Mesenchymal stem cell (in vitro differentiated cells and primary cell): ENCODE measurements around the gene HOMER3.

ENCODE experiments used
- DNase-seq: peaks from one replicate; pipeline ENCODE4 v3.0.0-alpha.2; 2013
- H2AFZ ChIP-seq: one replicate; pipeline ENCODE4 v1.6.1; 2013; ENCODE audit warnings: low read depth, mild to moderate bottlenecking, control low read depth, inconsistent platforms, low read length, moderate library complexity
- H2AK5ac ChIP-seq: 2 replicates; pipeline ENCODE4 v1.6.1; 2013; ENCODE audit warnings: low read length, moderate library complexity, mild to moderate bottlenecking, inconsistent platforms; ENCODE audit not compliant: severe bottlenecking
- H2BK120ac ChIP-seq: one replicate; pipeline ENCODE4 v1.6.1; 2013; ENCODE audit warnings: low read depth, mild to moderate bottlenecking, inconsistent platforms, low read length, moderate library complexity
- H2BK12ac ChIP-seq, 2 experiments: one replicate each; pipeline ENCODE4 v1.6.1; 2013; ENCODE audit warnings: inconsistent platforms in 2 of 2, low read length in 2 of 2, mild to moderate bottlenecking in 2 of 2, moderate library complexity in 2 of 2, control low read depth in 1 of 2
- H2BK15ac ChIP-seq: one replicate; pipeline ENCODE4 v1.6.1; 2013; ENCODE audit warnings: mild to moderate bottlenecking, low read depth, inconsistent platforms; ENCODE audit not compliant: poor library complexity, severe bottlenecking
- H2BK5ac ChIP-seq: 2 replicates; pipeline ENCODE4 v1.6.1; 2013; ENCODE audit warnings: low read depth, mild to moderate bottlenecking, low read length, control low read depth, inconsistent platforms; ENCODE audit not compliant: poor library complexity, severe bottlenecking
- H3K14ac ChIP-seq, 2 experiments: one replicate each; pipeline ENCODE4 v1.6.1; 2013; ENCODE audit warnings: inconsistent platforms in 2 of 2, low read length in 2 of 2, control low read depth in 1 of 2, mild to moderate bottlenecking in 1 of 2, moderate library complexity in 1 of 2
- H3K18ac ChIP-seq, 2 experiments: one replicate each; pipeline ENCODE4 v1.6.1; 2013; ENCODE audit warnings: inconsistent platforms in 2 of 2, low read length in 2 of 2, control low read depth in 1 of 2, low read depth in 1 of 2, mild to moderate bottlenecking in 1 of 2
- H3K23ac ChIP-seq, 2 experiments: one replicate each; pipeline ENCODE4 v1.6.1; 2013; ENCODE audit warnings: inconsistent platforms in 2 of 2, low read length in 2 of 2, mild to moderate bottlenecking in 2 of 2, moderate library complexity in 2 of 2, control low read depth in 1 of 2
- H3K27ac ChIP-seq: 2 replicates; pipeline ENCODE4 v1.5.1; 2013; ENCODE audit warnings: mild to moderate bottlenecking, moderate library complexity, low read length, control low read depth, inconsistent platforms; ENCODE audit not compliant: poor library complexity, severe bottlenecking
- H3K27me3 ChIP-seq, 2 experiments: 2 replicates each; pipeline versions ENCODE4 v1.6.1 to v1.7.0; 2013; ENCODE audit warnings: low read length in 2 of 2, mild to moderate bottlenecking in 2 of 2, moderate library complexity in 2 of 2, control low read depth in 1 of 2, inconsistent platforms in 1 of 2; ENCODE audit not compliant: control insufficient read depth in 1 of 2, insufficient read depth in 1 of 2
- H3K36me3 ChIP-seq, 2 experiments: 2 replicates each; pipeline versions ENCODE4 v1.6.1 to v1.7.0; 2013; ENCODE audit warnings: low read length in 2 of 2, control low read depth in 1 of 2, inconsistent platforms in 1 of 2, low read depth in 1 of 2, mild to moderate bottlenecking in 1 of 2; ENCODE audit not compliant: insufficient read depth in 2 of 2, control insufficient read depth in 1 of 2
- H3K4ac ChIP-seq, 2 experiments: one replicate each; pipeline ENCODE4 v1.6.1; 2013; ENCODE audit warnings: inconsistent platforms in 2 of 2, low read length in 2 of 2, mild to moderate bottlenecking in 2 of 2, moderate library complexity in 2 of 2, control low read depth in 1 of 2, low read depth in 1 of 2
- H3K4me1 ChIP-seq: 2 replicates; pipeline ENCODE4 v1.6.1; 2013; ENCODE audit warnings: low read depth, low read length, control low read depth; ENCODE audit not compliant: control insufficient read depth, insufficient read depth
- H3K4me2 ChIP-seq: 2 replicates; pipeline ENCODE4 v1.6.1; 2013; ENCODE audit warnings: low read length, mild to moderate bottlenecking, inconsistent platforms; ENCODE audit not compliant: poor library complexity, severe bottlenecking
- H3K4me3 ChIP-seq, 2 experiments: 2 replicates each; pipeline versions ENCODE4 v1.5.1 to v1.7.0; 2013; ENCODE audit warnings: low read length in 2 of 2, mild to moderate bottlenecking in 2 of 2, control low read depth in 1 of 2, low read depth in 1 of 2; ENCODE audit not compliant: insufficient read depth in 1 of 2
- H3K79me1 ChIP-seq: replicated peaks from 2 replicates; pipeline ENCODE4 v1.6.1; 2013; ENCODE audit warnings: mild to moderate bottlenecking, control low read depth, low read length, inconsistent platforms; ENCODE audit not compliant: poor library complexity, severe bottlenecking
- H3K9ac ChIP-seq: 2 replicates; pipeline ENCODE4 v1.7.0; 2013; ENCODE audit warnings: mild to moderate bottlenecking, low read length, moderate library complexity
- H3K9me3 ChIP-seq: 2 replicates; pipeline ENCODE4 v1.7.0; 2013; ENCODE audit warnings: mild to moderate bottlenecking, low read length; ENCODE audit not compliant: control insufficient read depth
- H4K8ac ChIP-seq: one replicate; pipeline ENCODE4 v1.6.1; 2013; ENCODE audit warnings: inconsistent platforms, mild to moderate bottlenecking, low read length, moderate library complexity
- H4K91ac ChIP-seq: one replicate; pipeline ENCODE4 v1.6.1; 2013; ENCODE audit warnings: mild to moderate bottlenecking, low read length, inconsistent platforms
- WGBS: methylation state at CpG from one replicate; pipeline ENCODE4 v1.1.7; 2013; ENCODE audit warnings: mixed read lengths; 5-methylcytosine and 5-hydroxymethylcytosine counted together

HOMER3 gene

GRCh38 chr19:18948976-18949356 is 7.9 kb upstream of the HOMER3 start:
- Histone ChIP-seq H2AFZ (no peak overlapping the region), H2BK5ac (no peak overlapping the region), H3K4me1 (no peaks in the 10 kb centered on the region), H3K23ac (no peak overlapping the region), H3K4me2 (no peak overlapping the region), H4K91ac (peak overlapping the region; percentile 10), H3K27me3 (no peaks in the 10 kb centered on the region), H3K36me3 (peaks cover 10 to 24% of the 10 kb centered on the region in 2 experiments), H4K8ac (no peak overlapping the region), H2BK120ac (no peak overlapping the region), H3K79me1 (no peaks in the 10 kb centered on the region), H2BK15ac (no peak overlapping the region), H3K9ac (no peak overlapping the region), H3K18ac (no peak overlapping the region), H3K9me3 (no peaks in the 10 kb centered on the region), H3K4me3 (no peak overlapping the region), H2BK12ac (no peak overlapping the region), H2AK5ac (no peak overlapping the region), H3K4ac (no peak overlapping the region), H3K27ac (no peak overlapping the region), H3K14ac (no peak overlapping the region)
- no peak for DNase-seq
- 84% methylated on average over 5 of the region's 5 CpGs for WGBS

- Histone ChIP-seq H4K91ac (peak overlapping the region; percentile 10), H3K9me3 (no peaks in the 10 kb centered on the region), H2BK15ac (no peak overlapping the region), H3K27ac (no peak overlapping the region), H3K18ac (no peak overlapping the region), H3K9ac (no peak overlapping the region), H3K36me3 (peaks cover 10 to 24% of the 10 kb centered on the region in 2 experiments), H3K4ac (no peak overlapping the region), H2BK12ac (no peak overlapping the region), H3K27me3 (no peaks in the 10 kb centered on the region), H3K23ac (no peak overlapping the region), H2AK5ac (no peak overlapping the region), H2BK5ac (no peak overlapping the region), H3K4me1 (no peaks in the 10 kb centered on the region), H2AFZ (no peak overlapping the region), H3K4me2 (no peak overlapping the region), H4K8ac (no peak overlapping the region), H3K4me3 (no peak overlapping the region), H3K79me1 (no peaks in the 10 kb centered on the region), H2BK120ac (no peak overlapping the region), H3K14ac (no peak overlapping the region)
- DNase-seq: no peak
- 82% methylated on average over 15 of the region's 15 CpGs for WGBS
These were observed 7.3 kb upstream of the HOMER3 start for GRCh38 chr19:18948075-18948975.

GRCh38 chr19:18946918-18947317 is 5.9 kb upstream of the HOMER3 start:
- no peak for DNase-seq
- Histone ChIP-seq H3K4ac (no peak overlapping the region), H2BK120ac (no peak overlapping the region), H3K79me1 (no peaks in the 10 kb centered on the region), H2BK5ac (no peak overlapping the region), H2BK15ac (no peak overlapping the region), H3K27ac (no peak overlapping the region), H2AK5ac (no peak overlapping the region), H3K9me3 (no peaks in the 10 kb centered on the region), H3K14ac (no peak overlapping the region), H2AFZ (no peak overlapping the region), H4K8ac (no peak overlapping the region), H3K4me3 (no peak overlapping the region), H3K36me3 (peaks cover 10 to 24% of the 10 kb centered on the region in 2 experiments), H3K18ac (no peak overlapping the region), H3K4me1 (peaks cover under 1% of the 10 kb centered on the region), H3K23ac (no peak overlapping the region), H3K27me3 (no peaks in the 10 kb centered on the region), H3K4me2 (no peak overlapping the region), H2BK12ac (no peak overlapping the region), H4K91ac (no peak overlapping the region), H3K9ac (no peak overlapping the region)
- 93% methylated on average over 14 of the region's 14 CpGs for WGBS

GRCh38 chr19:18946335-18946734 is 5.3 kb upstream of the HOMER3 start:
- H3K4me1 ChIP-seq: peaks cover 5% of the 10 kb centered on the region
- H2AK5ac ChIP-seq: no peak overlapping the region
- no peak overlapping the region for H3K9ac ChIP-seq
- H4K91ac ChIP-seq: no peak overlapping the region
- no peak overlapping the region for H4K8ac ChIP-seq
- no peak overlapping the region for H2AFZ ChIP-seq
- no peaks in the 10 kb centered on the region for H3K27me3 ChIP-seq
- H3K4ac ChIP-seq: no peak overlapping the region
- H2BK15ac ChIP-seq: no peak overlapping the region
- H2BK12ac ChIP-seq: no peak overlapping the region
- H3K79me1 ChIP-seq: no peaks in the 10 kb centered on the region
- H3K36me3 ChIP-seq: peaks cover 10 to 24% of the 10 kb centered on the region in 2 experiments
- no peak overlapping the region for H2BK120ac ChIP-seq
- no peak overlapping the region for H2BK5ac ChIP-seq
- H3K9me3 ChIP-seq: no peaks in the 10 kb centered on the region
- H3K18ac ChIP-seq: no peak overlapping the region
- no peak for DNase-seq
- no peak overlapping the region for H3K4me3 ChIP-seq
- no peak overlapping the region for H3K14ac ChIP-seq
- no peak overlapping the region for H3K23ac ChIP-seq
- H3K4me2 ChIP-seq: no peak overlapping the region
- H3K27ac ChIP-seq: no peak overlapping the region
